HG02588 (cell line): ENCODE data around the gene CARMIL1.

Source experiments
- ATAC-seq: cut with Tn5 transposase; IDR thresholded peaks from one replicate; pipeline ENCODE4 v1.9.1; 2021; ENCODE audit warnings: mild to moderate bottlenecking, moderate library complexity; ENCODE audit not compliant: unreplicated experiment

The CARMIL1 gene

DNA sequence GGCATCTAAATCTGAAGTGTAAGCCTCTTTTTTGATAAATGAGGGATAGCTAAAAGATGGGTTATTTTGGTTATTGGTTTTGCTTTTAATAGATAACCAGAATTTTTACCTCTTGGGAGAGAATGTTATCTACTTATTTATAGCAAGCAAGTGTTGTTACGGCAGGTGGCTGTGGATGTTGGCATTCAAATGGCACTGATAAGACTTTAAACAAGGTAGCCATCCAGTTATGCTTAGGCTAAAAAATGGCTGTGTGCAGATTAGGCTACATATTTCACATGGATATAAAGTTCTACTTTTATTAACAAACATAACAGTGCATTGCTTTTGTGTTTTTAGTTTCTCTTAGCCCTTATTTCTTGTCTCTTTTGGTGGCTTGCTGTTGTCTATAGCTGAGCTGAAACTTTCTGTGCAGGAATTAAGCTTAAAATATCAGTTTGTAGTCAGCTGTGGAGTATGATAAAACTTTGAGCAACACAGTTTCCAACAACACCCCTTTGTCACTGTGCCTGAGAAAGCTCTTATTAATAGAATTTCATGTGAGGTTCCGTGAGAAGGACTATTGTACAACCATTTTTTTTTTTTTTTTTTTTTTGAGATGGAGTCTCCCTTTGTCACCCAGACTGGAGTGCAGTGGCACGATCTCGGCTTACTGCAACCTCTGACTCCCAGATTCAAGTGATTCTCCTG, 28.8 kb downstream of the CARMIL1 start:
- no peak for ATAC-seq

DNA sequence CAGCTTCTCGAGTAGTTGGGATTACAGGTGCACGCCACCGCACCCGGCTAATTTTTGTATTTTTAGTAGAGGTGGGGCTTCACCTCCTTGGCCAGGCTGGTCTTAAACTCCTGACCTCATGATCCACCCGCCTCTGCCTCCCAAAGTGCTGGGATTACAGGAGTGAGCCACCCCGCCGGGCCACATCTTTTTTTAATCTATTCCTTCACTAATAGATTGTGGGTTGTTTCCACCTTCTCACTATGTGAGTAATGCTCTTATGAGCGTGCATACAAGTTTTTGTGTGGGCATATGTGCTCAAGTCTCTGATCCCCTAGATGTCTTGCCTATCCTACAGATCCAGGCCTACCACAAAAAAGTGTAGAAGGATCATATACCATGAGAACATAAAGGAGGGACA, 30.7 kb downstream of the CARMIL1 start:
- no peak for ATAC-seq

DNA sequence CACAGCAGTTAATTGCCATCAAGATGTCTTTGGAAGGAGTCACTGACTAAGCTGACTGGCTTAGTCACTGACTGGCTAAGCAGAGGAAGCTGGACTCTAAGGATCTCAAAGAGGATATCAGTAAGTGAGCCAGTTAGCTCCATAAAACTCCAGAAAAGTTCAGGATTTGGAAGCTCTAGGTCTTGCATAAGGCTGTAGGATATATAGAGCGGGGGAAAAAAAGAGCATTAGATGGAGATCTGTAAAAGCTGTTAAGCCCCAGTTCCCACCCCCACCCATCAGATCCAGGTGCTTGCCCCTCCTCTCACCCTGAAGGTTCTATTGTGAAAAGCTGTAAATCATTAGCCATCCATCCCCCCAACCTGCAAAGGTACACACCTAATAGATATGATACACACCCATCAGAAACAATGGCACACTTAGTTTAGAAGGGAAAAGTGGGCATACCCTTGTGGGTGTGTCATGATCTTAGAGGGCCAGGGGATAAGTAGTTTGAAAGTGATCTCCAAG, 32.2 kb downstream of the CARMIL1 start:
- no peak for ATAC-seq

DNA sequence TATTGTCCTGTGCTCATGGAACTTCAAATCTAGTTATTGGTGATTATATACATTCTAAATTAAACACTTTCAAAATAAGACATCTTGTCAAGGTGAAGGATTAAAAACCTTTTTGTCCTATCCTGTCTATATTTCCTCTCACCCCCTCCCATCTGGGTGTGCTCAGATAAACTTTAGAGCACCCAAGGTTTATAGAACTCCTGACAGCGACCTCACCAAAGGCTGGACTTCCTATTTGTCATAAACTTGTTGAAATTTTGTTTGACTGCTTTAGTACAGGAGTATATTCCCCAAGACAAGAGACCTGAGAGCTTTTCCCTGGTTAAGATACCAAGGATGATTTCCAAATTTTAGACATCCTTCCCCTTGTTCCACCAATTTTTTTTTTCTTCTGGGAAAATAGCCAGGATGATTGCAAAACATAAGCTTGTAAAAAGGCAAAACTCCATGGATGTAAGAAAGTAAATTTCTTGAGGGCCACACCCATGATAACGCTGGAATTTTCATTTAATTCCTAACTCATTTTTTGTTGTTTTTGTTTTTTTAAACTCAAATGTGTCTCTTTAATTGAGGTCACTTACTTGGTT, 33.0 kb downstream of the CARMIL1 start:
- no peak for ATAC-seq

DNA sequence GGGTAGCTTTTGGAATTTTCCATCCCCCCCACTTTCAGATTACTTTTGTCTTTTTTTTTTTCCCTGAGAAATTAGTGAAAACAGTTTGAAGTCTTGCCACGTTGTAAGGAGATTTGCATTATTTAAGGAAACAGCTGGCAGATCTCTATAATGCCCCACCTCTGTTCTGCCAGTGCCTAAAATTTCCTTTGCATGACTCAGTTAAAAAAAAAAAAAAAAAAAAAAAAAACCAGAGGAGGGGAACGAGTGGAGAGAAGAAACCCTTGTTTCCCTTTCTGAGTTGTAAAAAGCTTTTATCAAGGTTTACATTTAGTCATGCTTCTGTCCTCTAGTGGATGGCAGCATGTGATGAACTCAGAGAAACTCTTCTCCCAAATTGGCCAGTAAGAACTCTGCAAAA, 33.5 kb downstream of the CARMIL1 start:
- ATAC-seq = no peak

DNA sequence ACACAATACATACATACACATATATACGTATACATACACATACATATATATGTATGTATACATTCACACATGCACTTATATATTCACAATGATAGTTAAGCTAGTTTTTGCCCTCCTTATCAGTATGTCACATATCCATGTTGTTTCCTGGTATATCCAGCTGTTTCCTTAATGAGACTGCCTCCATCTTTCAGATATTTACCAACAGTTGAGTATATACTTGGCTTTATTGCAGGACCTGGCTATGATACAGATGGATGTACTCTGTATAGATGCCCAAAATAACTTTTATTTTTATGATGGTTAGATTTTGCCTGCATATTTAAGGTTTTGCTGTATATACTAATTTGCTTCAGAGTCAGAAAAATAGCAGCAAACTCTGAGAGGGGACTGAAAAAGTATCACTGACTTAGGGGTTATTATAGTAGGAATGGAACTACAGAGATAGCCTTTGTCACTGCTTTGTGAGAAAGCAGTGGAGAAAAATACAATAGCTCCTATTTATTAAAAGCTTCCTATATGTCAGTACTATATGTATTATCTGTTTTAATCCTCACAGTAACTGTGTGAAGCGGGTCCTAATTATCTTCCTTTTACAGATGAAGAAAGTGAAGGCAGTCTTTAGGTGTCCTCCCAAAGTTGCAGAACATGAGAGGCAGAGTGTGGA, 35.5 kb downstream of the CARMIL1 start:
- ATAC-seq = no peak

DNA sequence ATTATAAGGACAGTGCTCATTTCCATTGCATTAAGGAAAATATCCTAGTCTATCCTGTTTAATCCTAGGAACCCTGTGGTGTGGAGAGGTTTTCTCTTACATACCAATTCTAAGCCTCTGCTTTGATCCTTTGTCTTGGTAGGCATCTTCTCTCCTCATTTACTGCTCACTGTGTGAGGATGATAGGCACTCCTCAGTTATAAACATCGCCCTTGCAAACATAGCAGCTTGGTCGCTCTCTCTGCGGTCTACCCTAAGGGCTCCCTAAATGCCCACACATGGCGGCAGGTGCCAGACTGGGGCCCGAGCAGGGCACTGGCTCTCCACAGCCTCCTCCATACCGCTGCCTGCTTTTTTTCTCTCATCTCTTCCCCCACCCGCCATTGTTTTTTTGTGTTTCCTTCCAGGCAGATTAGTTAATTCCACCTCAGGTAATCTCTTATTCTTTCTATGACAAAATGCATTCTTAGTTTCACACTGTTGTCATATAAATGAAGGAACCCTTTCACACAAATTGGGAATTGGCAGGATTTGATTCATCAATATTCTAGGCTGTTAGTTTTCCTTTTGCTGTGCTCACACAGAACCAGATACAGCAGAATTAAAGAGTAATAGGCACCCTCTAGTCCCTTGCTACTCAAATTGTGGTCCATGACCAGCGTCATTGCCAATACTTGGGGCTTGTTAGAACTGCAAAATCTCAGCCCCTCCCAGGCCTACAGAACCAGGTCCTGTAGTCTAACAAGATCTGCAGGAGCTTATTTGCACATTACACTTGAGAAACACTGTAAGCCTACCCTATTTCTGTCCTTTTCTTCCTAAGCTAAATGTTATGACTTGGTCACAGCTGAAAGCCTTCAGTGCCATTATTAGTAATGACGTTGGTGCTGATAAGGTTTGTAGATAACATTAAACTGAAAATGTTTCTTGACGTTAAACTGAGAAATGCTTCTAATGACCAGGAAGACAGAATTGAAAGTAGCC, 36.3 kb downstream of the CARMIL1 start:
- no peak for ATAC-seq

DNA sequence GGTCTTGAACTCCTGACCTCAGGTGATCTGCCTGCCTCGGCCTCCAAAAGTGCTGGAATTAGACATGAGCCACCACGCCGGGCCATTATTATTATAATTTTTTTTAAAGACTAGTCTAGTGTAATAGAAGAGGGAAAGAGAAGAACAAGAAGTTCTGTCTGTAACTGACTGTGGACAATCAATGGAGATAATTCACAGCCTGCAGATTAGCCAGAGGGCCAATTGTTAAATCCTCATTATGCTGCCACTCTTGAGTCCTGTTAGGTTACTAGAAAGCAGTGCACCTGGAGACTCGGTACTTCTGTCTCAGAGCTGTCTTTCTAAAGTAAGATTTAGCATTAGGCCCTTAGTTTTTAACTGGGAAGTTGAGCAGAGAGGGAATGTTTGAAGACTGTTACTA, 37.5 kb downstream of the CARMIL1 start:
- ATAC-seq = no peak

DNA sequence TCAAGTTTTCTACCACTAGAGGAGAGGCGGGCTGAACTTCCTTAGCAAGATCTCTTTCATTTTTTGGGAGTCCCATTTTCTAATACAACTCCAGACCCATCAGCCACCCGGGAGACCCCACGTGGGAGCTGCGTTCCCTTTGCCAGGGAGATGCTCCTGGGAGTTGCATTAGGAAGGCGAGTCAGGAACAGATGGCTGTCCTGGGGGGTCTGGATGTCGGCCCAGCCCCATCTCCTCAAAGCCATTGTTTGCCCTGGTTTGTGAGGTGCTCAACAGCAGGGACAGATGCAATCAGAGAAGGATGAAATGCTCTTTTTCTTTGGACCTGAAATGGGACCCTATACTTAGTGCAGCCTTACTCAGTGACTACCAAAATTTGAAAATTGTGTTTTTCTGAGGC, 39.4 kb downstream of the CARMIL1 start:
- no peak for ATAC-seq

DNA sequence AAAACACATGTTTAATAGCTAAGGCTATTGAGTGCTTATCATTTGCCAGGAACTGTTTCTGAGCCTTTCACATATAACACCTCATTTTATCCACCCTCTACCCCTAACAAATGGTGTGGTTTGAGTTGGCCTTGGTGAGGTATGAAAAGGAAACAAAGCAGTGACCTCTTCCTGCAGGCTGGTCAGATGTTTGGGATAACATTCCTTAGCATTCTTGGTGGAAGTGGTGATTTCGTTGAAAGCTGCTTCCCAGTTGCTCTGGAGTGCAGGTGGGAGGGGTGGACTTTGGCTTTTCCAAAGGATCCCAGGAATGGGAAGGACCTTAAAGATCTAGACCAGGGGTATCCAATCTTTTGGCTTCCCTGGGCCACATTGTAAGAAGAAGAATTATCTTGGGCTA, 41.3 kb downstream of the CARMIL1 start:
- no peak for ATAC-seq

DNA sequence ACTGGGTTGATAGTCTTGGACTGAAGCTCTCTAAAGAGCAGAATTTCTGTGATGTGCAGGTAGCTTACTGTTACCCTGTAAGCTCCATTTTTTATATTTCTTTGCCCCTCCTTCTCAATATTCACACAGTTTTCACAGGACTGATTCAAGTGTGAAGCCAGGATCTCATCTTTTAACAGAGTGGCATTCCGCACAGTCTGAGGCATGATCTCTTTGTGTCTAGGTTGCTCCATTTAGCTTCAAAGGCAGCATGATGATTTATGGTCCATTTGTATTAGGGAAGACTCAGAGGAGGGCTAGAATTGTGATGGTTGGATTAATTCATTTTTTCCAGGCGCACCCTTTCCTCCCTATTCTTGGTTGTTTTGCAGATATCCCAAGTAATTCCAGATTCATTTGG, 43.5 kb downstream of the CARMIL1 start:
- ATAC-seq = no peak

DNA sequence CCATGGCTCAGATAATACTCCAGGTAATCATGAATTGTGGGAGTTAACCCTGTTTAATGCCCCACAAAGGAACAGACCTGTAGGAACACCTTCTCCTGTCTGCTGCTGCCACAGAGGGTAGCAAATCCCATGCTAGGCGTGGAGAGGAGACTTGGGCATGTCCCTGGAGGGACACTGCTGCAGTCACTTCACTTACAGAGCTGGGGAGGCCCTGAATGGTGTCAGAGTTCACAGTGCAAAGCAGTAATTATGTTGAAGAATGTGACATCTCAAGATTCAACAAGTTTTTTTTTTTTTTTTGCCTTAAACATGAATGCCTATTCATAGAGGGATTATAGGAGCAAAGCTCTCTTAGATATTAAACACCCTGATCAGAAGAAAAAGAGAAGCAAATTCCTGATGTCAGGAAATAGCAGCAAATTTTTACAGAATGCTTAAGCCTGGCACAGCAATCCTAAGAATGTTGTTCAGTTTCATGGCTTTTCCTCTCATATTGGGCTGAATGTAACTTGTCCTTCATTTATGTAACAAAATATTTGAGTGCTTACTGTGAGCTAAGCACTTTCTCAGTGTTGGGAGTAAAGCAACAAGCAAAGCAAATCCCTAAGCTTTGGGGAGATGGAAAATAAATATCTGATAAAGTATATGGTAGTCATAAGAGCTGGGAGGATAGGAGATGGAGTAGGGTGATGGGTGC, 45.0 kb downstream of the CARMIL1 start:
- no peak for ATAC-seq

DNA sequence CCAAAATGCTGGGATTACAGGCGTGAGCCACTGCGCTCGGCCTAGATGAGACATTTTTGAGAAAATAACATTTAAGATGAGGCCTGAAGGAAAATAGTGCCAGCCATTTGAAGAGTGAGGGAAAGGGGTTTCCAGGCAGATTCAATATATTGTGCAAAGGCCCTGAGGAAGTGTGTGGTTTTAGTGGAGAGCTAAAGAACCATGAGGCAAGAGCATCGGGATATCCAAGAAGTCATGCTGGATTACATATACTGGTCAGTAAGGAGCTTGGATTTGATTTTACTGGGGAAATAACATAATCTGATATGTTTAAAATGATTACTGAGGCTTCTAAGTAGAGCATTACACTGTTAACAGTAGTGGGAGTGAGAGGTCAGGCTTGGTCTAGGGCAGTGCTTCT, 47.0 kb downstream of the CARMIL1 start:
- no peak for ATAC-seq

DNA sequence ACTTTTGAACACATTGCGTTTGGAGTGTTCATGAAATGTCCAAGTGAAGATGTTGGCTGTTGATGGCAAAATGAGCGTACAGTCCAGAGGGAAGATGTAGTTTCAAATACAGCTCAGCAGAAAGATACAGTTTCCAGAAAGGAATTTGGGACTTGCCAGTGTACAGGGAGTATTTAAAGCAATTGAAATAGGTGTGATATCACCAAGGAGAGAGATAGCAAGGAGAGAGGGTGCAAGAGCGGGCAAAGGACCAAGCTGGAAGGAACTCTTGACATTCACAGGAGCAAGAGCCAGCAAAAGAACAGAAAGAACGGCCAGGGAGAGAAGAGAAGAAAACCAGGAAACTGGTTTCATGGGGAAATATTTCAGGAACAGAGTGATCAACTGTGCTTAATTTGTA, 47.8 kb downstream of the CARMIL1 start:
- no peak for ATAC-seq

DNA sequence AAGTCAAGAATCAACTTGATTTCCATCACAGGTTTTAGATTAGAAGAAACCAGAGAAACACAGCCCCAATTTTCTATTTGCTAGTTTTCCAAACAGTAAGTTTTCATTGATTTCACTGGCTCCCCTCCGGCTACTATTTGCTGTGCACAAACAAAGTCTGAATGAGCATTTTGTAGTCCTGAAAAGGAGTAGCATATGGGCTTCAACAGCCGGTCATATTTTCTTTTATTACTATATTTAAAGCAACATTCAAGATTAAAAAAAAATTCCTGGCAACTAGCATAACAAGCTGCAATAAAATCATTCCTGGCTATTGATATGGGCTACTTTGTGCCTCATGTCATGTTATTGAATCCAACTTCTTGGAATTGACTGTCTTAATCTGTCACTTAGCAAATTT, 48.3 kb downstream of the CARMIL1 start:
- ATAC-seq = no peak

DNA sequence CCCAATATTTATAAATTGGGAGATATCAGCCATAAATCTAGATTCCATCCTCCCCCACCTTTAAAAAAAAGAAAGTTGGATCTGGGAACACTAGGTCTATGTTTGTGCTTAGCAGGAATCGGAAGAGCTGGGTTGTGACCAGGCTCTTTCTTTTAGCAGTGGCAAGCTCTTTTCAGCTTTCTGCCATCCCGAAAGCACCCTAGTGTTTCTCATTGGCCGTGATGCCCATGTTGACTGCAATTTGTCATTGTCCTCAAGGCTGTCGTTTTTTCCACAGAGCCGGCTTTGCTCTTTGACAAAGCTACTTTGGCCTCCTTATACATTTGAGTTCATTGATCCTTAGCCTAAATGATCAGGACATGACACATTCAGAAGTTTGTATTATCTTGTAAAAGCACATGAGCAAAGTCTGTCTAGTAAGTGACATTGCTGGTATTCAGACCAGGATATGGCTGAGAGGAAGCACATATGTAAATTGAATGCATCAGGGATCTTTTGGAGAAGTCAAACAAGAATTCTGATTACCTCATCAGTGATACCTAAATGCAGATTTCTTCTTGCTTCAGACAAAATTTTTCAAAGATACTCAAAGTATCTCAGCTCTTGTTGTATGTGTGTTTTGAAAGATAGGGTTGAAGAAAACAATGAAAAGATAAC, 50.1 kb downstream of the CARMIL1 start:
- no peak for ATAC-seq

DNA sequence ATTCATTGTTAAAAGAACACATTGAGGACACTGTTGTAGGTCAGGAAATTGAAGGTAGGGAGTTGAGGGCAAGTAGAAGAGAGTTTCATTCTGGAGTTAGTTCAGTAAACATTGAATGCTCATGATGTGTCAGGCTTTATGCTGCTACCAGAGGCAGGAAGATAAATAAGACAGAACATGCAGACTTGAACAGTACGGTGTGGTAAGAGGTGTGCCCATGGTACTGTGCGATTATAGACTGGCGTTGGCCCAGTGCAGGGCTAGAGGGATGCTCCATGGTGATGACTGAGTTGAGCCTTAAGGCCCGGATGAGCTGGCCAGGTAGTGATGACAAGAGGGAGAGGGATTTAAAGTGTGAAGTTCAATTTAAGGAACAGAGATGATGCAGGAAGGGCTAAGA, 50.8 kb downstream of the CARMIL1 start:
- ATAC-seq = no peak

DNA sequence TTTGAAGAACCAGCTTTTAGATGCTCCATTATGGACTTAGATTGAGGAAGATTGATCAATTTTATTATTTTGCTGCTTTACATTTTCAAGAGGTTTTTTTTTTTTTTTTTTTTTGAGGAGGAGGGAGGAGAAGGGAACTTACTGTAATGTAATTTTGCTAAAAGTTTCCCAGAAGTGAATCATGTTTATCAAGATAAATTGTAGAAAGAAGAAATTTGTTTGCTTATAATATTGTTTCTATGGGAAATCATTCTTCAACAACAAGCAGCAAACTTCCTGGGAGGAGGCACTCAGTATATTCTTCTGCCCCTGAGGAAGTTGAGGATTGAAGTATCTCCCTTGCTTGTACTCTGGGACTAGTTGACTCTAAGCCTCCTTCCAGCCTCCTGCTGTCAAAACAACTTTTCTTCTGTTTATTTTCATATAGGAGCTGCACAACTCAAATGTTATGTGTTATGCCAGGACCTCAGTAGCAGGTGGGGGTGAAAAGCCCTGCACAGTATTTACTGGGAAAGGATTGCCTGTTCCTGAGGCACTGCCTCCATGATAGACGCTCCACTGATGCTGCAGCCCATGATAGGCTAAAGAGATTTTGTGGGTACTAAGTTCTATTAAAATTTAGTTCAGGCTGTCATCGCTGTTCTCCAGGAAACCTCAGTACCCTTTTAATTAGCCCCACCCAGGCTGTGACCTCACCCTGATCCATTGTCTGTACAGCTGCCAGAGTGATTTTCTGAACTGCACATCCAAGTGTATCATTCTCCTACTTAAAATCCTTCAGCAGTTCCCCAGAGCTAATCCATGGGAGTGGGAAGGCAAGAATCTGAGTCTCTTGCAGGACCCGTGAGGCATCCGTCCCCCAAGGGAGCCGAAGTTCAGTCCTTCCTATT, 51.9 kb downstream of the CARMIL1 start:
- ATAC-seq = no peak

DNA sequence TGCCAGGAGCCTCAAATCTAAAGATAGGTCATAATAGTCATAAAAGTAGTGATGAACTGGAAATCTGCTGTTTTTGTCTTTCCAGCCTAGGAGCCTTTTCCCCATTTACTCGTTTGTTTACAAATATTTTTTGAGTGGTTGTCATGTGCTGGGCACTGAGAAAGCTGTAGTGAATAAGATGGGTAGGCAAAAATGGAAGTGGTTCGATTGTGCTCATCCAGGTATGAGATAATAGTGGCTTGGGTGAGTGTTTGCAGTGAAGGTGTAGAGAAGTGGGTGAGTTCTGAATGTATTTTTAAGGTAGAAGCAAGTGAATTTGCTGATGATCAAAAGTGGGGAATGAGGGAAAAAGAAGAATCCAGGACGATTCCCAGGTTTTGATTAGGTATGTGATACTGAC, 53.0 kb downstream of the CARMIL1 start:
- no peak for ATAC-seq
